Loucy (cell line): ENCODE measurements around the gene CNTNAP2.

Source experiments
- H2AFZ ChIP-seq: fragments of 200-600 bp; sonication (generic); 2 replicates; pipeline ENCODE4 v1.6.0; 2016; ENCODE audit warnings: antibody characterized with exemption, mild to moderate bottlenecking, low read length, moderate library complexity
- H3F3A ChIP-seq: fragments of 200-600 bp; 2 replicates; pipeline ENCODE4 v1.6.0; 2016; ENCODE audit warnings: antibody characterized with exemption, low read depth, mild to moderate bottlenecking
- H3K27me3 ChIP-seq: fragments of 200-600 bp; sonication (generic); 2 replicates; pipeline ENCODE4 v1.6.1; 2014; ENCODE audit warnings: low read length, mild to moderate bottlenecking; ENCODE audit not compliant: insufficient read depth, poor library complexity, severe bottlenecking
- H3K36me3 ChIP-seq: fragments of 200-600 bp; sonication (generic); 2 replicates; pipeline ENCODE4 v1.6.1; 2016; ENCODE audit warnings: low read length; ENCODE audit not compliant: insufficient read depth
- H3K4me1 ChIP-seq: fragments of 200-600 bp; sonication (generic); 2 replicates; pipeline ENCODE4 v1.5.1; 2014; ENCODE audit warnings: low read length, mild to moderate bottlenecking; ENCODE audit not compliant: insufficient read depth, poor library complexity, severe bottlenecking
- H3K4me2 ChIP-seq: fragments of 200-600 bp; sonication (generic); 2 replicates; pipeline ENCODE4 v1.6.0; 2014; ENCODE audit warnings: antibody characterized with exemption, low read length, low read depth, mild to moderate bottlenecking; ENCODE audit not compliant: poor library complexity, severe bottlenecking
- H3K4me3 ChIP-seq: fragments of 200-600 bp; sonication (generic); 2 replicates; pipeline ENCODE4 v1.5.1; 2014; ENCODE audit warnings: low read length, mild to moderate bottlenecking, mixed read lengths; ENCODE audit not compliant: poor library complexity, severe bottlenecking
- H3K79me2 ChIP-seq: fragments of 200-600 bp; sonication (generic); 2 replicates; pipeline ENCODE4 v1.6.1; 2014; ENCODE audit warnings: low read length; ENCODE audit not compliant: insufficient read depth
- H3K9ac ChIP-seq: fragments of 200-600 bp; sonication (generic); 2 replicates; pipeline ENCODE4 v1.6.0; 2014; ENCODE audit warnings: mild to moderate bottlenecking, low read depth, low read length, moderate library complexity; ENCODE audit not compliant: poor library complexity, severe bottlenecking
- H3K9me2 ChIP-seq: fragments of 200-600 bp; sonication (generic); replicated peaks from 2 replicates; pipeline ENCODE4 v1.6.1; 2016; ENCODE audit warnings: low read depth, low read length, mixed read lengths
- H3K9me3 ChIP-seq: fragments of 200-600 bp; sonication (generic); 2 replicates; pipeline ENCODE4 v1.6.1; 2014; ENCODE audit warnings: mild to moderate bottlenecking, antibody characterized with exemption, low read length, low read depth; ENCODE audit not compliant: insufficient read depth
- H4K20me1 ChIP-seq: fragments of 200-600 bp; sonication (generic); 2 replicates; pipeline ENCODE4 v1.6.0; 2014; ENCODE audit warnings: antibody characterized with exemption, low read length, mild to moderate bottlenecking; ENCODE audit not compliant: insufficient read depth, poor library complexity, severe bottlenecking
- EZH2phosphoT487 ChIP-seq: fragments of 200-600 bp; IDR thresholded peaks from 2 replicates; pipeline ENCODE4 v1.6.1; 2018; ENCODE audit warnings: antibody characterized with exemption, mild to moderate bottlenecking, moderate library complexity, borderline replicate concordance
- TF ChIP-seq, protein P1 (sequence below): fragments of 200-600 bp; sonication (generic); conservative IDR thresholded peaks from 2 replicates; pipeline ENCODE4 v1.5.1; 2014; ENCODE audit warnings: mild to moderate bottlenecking, antibody characterized with exemption, low read length

CNTNAP2 gene

DNA sequence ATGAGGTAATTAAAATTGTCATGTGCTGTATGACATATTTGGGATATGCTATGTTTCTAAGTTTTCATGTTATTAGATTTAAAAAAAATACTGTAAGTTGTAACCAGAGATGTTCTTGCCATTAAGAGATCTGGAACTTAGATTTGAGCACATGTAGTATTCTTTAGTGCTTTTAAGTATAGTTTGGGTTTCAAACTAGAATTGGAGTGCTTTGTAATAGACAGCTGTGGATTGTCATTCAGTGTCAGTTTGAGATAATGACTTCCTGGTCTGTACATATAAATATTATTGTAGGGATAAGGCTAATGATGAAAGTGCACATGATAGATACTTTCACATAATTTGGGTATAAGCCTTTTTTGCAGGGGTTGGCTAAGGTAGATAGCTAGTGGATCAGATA is 936.2 kb downstream of the CNTNAP2 start:
- no peaks in the 10 kb centered on the region for H3K36me3 ChIP-seq

DNA sequence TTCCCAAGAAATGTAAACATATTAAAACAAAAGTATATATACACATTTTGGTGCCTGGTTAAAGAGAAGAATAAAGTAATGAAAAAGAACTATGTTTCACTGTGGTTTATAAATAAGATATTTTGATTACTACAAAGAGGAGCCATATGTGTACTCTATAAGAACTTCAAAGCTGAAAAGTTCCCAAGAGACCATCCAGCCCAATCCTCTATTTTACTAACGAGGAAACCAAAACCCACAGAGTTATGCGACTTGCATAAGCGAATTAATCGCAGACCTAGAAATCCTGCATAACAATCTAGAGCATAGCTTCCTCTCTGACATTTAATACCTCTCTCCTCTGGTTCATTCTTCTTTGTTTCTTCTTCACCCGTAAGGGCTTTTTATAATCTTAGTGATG is 937.1 kb downstream of the CNTNAP2 start:
- Histone ChIP-seq H3K4me3 (no peak overlapping the region), H3K79me2 (no peaks in the 10 kb centered on the region), H3F3A (no peaks in the 10 kb centered on the region), H3K36me3 (no peaks in the 10 kb centered on the region), H3K9ac (no peak overlapping the region), H3K9me3 (no peaks in the 10 kb centered on the region), H3K27me3 (no peaks in the 10 kb centered on the region), H2AFZ (no peak overlapping the region), H3K9me2 (no peaks in the 10 kb centered on the region), H4K20me1 (no peaks in the 10 kb centered on the region), H3K4me2 (no peak overlapping the region), H3K4me1 (no peaks in the 10 kb centered on the region)
- TF ChIP-seq EZH2phosphoT487: no peak

More for the DNA sequence above, 936.2 kb downstream of the CNTNAP2 start:
- TF ChIP-seq, protein P1, sequence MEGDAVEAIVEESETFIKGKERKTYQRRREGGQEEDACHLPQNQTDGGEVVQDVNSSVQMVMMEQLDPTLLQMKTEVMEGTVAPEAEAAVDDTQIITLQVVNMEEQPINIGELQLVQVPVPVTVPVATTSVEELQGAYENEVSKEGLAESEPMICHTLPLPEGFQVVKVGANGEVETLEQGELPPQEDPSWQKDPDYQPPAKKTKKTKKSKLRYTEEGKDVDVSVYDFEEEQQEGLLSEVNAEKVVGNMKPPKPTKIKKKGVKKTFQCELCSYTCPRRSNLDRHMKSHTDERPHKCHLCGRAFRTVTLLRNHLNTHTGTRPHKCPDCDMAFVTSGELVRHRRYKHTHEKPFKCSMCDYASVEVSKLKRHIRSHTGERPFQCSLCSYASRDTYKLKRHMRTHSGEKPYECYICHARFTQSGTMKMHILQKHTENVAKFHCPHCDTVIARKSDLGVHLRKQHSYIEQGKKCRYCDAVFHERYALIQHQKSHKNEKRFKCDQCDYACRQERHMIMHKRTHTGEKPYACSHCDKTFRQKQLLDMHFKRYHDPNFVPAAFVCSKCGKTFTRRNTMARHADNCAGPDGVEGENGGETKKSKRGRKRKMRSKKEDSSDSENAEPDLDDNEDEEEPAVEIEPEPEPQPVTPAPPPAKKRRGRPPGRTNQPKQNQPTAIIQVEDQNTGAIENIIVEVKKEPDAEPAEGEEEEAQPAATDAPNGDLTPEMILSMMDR: no peak
- no peak for TF ChIP-seq EZH2phosphoT487
- no peaks in the 10 kb centered on the region for H3K79me2 ChIP-seq
- H3K4me2 ChIP-seq: no peak overlapping the region
- no peak overlapping the region for H2AFZ ChIP-seq
- no peaks in the 10 kb centered on the region for H3K4me1 ChIP-seq
- no peak overlapping the region for H3K4me3 ChIP-seq
- no peaks in the 10 kb centered on the region for H3F3A ChIP-seq
- no peak overlapping the region for H3K9ac ChIP-seq
- H3K9me2 ChIP-seq: no peaks in the 10 kb centered on the region
- H3K27me3 ChIP-seq: no peaks in the 10 kb centered on the region
- H4K20me1 ChIP-seq: no peaks in the 10 kb centered on the region
- no peaks in the 10 kb centered on the region for H3K9me3 ChIP-seq

DNA sequence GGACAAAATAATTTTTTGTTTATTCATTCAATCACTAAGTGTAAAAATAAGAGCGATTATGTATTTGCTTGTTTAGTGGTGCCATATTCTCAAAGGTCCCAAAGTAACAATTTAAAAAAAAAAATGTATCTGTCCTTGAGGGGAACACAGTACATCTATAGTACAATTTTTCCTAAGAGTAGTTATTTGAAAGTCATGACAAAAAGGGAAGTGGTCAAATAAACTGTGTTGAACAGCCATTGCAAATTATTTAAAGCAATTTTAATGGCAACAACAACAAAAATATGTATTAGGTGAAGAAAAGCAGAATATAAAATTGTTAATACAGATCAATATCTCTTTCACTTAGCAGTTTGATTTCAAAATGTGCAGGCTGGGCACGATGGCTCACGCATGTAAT is 943.5 kb downstream of the CNTNAP2 start:
- H3K27me3 ChIP-seq: no peaks in the 10 kb centered on the region
- TF ChIP-seq, protein P1: no peak
- TF ChIP-seq EZH2phosphoT487: no peak
- H3K4me3 ChIP-seq: no peak overlapping the region
- H3F3A ChIP-seq: no peaks in the 10 kb centered on the region
- H3K36me3 ChIP-seq: no peaks in the 10 kb centered on the region
- H3K4me2 ChIP-seq: no peak overlapping the region
- no peaks in the 10 kb centered on the region for H3K79me2 ChIP-seq
- H3K9ac ChIP-seq: no peak overlapping the region
- no peaks in the 10 kb centered on the region for H3K4me1 ChIP-seq
- no peaks in the 10 kb centered on the region for H3K9me3 ChIP-seq
- H3K9me2 ChIP-seq: no peaks in the 10 kb centered on the region
- H2AFZ ChIP-seq: no peak overlapping the region
- H4K20me1 ChIP-seq: no peaks in the 10 kb centered on the region

DNA sequence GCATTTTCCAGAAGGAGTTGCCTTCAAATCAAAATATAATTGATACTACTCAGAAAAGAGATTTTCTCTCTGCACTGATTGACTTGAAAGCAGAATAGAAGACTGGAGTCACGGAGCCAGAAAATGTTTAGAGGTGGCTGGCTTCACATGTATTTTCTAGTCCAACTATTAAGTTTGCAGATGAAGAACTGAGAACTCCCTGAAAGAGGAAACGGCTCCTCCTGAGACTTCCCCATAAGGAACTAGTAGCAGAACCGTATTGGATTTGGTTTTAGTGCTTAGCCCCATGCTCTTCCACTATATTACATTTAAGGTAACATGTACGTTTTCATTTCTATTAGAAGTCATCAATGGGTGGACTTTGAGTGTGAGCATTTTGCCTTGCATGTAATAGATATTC is 946.3 kb downstream of the CNTNAP2 start:
- no peaks in the 10 kb centered on the region for H3K36me3 ChIP-seq
- H3K9me3 ChIP-seq: no peaks in the 10 kb centered on the region
- H4K20me1 ChIP-seq: no peaks in the 10 kb centered on the region
- H3K4me2 ChIP-seq: no peak overlapping the region
- no peak overlapping the region for H2AFZ ChIP-seq
- no peak overlapping the region for H3K9ac ChIP-seq
- H3K79me2 ChIP-seq: no peaks in the 10 kb centered on the region
- H3F3A ChIP-seq: no peaks in the 10 kb centered on the region
- no peaks in the 10 kb centered on the region for H3K9me2 ChIP-seq
- no peaks in the 10 kb centered on the region for H3K4me1 ChIP-seq
- H3K4me3 ChIP-seq: no peak overlapping the region
- no peaks in the 10 kb centered on the region for H3K27me3 ChIP-seq
- no peak for TF ChIP-seq EZH2phosphoT487
- TF ChIP-seq, protein P1: no peak
